ENCODE results near the gene SLC26A1.

DNA sequence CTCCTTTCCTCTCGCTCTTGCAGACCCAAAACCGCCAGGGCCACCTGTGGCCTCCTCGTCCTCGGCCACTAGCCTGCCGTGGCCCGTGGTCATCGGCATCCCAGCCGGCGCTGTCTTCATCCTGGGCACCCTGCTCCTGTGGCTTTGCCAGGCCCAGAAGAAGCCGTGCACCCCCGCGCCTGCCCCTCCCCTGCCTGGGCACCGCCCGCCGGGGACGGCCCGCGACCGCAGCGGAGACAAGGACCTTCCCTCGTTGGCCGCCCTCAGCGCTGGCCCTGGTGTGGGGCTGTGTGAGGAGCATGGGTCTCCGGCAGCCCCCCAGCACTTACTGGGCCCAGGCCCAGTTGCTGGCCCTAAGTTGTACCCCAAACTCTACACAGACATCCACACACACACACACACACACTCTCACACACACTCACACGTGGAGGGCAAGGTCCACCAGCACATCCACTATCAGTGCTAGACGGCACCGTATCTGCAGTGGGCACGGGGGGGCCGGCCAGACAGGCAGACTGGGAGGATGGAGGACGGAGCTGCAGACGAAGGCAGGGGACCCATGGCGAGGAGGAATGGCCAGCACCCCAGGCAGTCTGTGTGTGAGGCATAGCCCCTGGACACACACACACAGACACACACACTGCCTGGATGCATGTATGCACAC, 31.8 kb upstream of the SLC26A1 start:
- no peak for TF ChIP-seq POLR2A (IDR thresholded peaks at IDR 0.05)
- TF ChIP-seq, protein P1, sequence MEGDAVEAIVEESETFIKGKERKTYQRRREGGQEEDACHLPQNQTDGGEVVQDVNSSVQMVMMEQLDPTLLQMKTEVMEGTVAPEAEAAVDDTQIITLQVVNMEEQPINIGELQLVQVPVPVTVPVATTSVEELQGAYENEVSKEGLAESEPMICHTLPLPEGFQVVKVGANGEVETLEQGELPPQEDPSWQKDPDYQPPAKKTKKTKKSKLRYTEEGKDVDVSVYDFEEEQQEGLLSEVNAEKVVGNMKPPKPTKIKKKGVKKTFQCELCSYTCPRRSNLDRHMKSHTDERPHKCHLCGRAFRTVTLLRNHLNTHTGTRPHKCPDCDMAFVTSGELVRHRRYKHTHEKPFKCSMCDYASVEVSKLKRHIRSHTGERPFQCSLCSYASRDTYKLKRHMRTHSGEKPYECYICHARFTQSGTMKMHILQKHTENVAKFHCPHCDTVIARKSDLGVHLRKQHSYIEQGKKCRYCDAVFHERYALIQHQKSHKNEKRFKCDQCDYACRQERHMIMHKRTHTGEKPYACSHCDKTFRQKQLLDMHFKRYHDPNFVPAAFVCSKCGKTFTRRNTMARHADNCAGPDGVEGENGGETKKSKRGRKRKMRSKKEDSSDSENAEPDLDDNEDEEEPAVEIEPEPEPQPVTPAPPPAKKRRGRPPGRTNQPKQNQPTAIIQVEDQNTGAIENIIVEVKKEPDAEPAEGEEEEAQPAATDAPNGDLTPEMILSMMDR (IDR thresholded peaks at IDR 0.05) = no peak
